Upper lobe of left lung (tissue), 6 donors: ENCODE measurements around the gene LOC101059915.

Experiments used
- ATAC-seq, 2 donors: fragments of 200-7000 bp; cut with Tn5 transposase; one replicate each; pipeline ENCODE4 v1.9.1; 2022; ENCODE audit warnings: mild to moderate bottlenecking in 2 of 2, moderate library complexity in 2 of 2; ENCODE audit not compliant: low FRiP score in 2 of 2
- DNase-seq, 2 donors: peaks; one replicate each; pipeline ENCODE4 v3.0.0-alpha.2; 2019 to 2020
- H3K27ac ChIP-seq, 4 donors: fragments of 200-600 bp; sonication (generic); one replicate each; pipeline ENCODE4 v1.5.1; 2016 to 2019
- H3K27me3 ChIP-seq, 4 donors: fragments of 200-600 bp; sonication (generic); one replicate each; pipeline ENCODE4 v1.5.1; 2017 to 2019
- H3K36me3 ChIP-seq, 4 donors: fragments of 200-600 bp; sonication (generic); one replicate each; pipeline ENCODE4 v1.5.1; 2016 to 2019
- H3K4me1 ChIP-seq, 4 donors: fragments of 200-600 bp; sonication (generic); one replicate each; pipeline ENCODE4 v1.5.1; 2018 to 2019
- H3K4me3 ChIP-seq, 4 donors: fragments of 200-600 bp; sonication (generic); one replicate each; pipeline ENCODE4 v1.5.1; 2017 to 2019; ENCODE audit warnings: mild to moderate bottlenecking in 2 of 4, moderate library complexity in 1 of 4
- H3K9me3 ChIP-seq, 4 donors: fragments of 200-600 bp; sonication (generic); one replicate each; pipeline ENCODE4 v1.5.1; 2018 to 2019
- CTCF ChIP-seq, 6 experiments: fragments of 450-650 bp in 4 of 6; fragments of 200-600 bp in 2 of 6; sonication (generic) in 2 of 6; IDR thresholded peaks; one replicate each; pipeline ENCODE4 v1.5.1; 2016 to 2019; ENCODE audit warnings: antibody characterized with exemption in 6 of 6
- EP300 ChIP-seq, 4 donors: sonication (generic); formaldehyde crosslinking; IDR thresholded peaks; one replicate each; pipeline ENCODE4 v1.5.1; 2017; ENCODE audit warnings: antibody characterized with exemption in 4 of 4, control low read depth in 2 of 4
- POLR2A ChIP-seq, 4 donors: fragments of 450-650 bp; IDR thresholded peaks; one replicate each; pipeline ENCODE4 v1.5.1; 2016 to 2017; ENCODE audit warnings: antibody characterized with exemption in 4 of 4, mild to moderate bottlenecking in 2 of 4
- POLR2AphosphoS5 ChIP-seq, 2 donors: sonication (generic); formaldehyde crosslinking; IDR thresholded peaks; one replicate each; pipeline ENCODE4 v1.5.1; 2017; ENCODE audit warnings: antibody characterized with exemption in 2 of 2
- WGBS, 2 donors: methylation state at CpG; one replicate each; pipeline ENCODE4 v1.1.5; 2017 to 2018; 5-methylcytosine and 5-hydroxymethylcytosine counted together
- donor health status: DM: no; HTN: no; CAD: no; lungs with moderate emphysema.
- donor health status: DM: no; HTN: yes; CAD: no; lungs with severe emphysema.

Gene LOC101059915

GRCh38 chrX:71650333-71650969 lies 16.9 kb upstream of the LOC101059915 start:
- Histone ChIP-seq H3K4me3 (no peak overlapping the region), H3K27me3 (no peaks in the 10 kb centered on the region), H3K9me3 (no peaks in the 10 kb centered on the region), H3K36me3 (no peaks in the 10 kb centered on the region), H3K27ac (no peak overlapping the region), H3K4me1 (no peaks in the 10 kb centered on the region)
- no peak for DNase-seq
- 55% methylated on average over 4 of the region's 4 CpGs; no CpG with 5 or more reads in 1 of the 2 donors for WGBS, 2 donors
- TF ChIP-seq CTCF (IDR thresholded peaks at IDR 0.05) (peak in 3 of 6 experiments; percentile 15 to 22 (median 21)), EP300 (IDR thresholded peaks at IDR 0.05) (no peak), POLR2AphosphoS5 (IDR thresholded peaks at IDR 0.05) (no peak)
- peak in 1 of 2 donors; percentile 72 for ATAC-seq

GRCh38 chrX:71652405-71652804 lies 14.9 kb upstream of the LOC101059915 start:
- ATAC-seq: peak; percentile 69 to 85
- TF ChIP-seq CTCF (IDR thresholded peaks at IDR 0.05) (peak in 5 of 6 experiments; percentile 40 to 53 (median 40)), POLR2A (IDR thresholded peaks at IDR 0.05) (no peak), POLR2AphosphoS5 (IDR thresholded peaks at IDR 0.05) (no peak), EP300 (IDR thresholded peaks at IDR 0.05) (no peak)
- Histone ChIP-seq H3K27me3 (no peaks in the 10 kb centered on the region), H3K4me3 (no peak overlapping the region), H3K36me3 (no peaks in the 10 kb centered on the region), H3K27ac (no peak overlapping the region), H3K9me3 (no peaks in the 10 kb centered on the region), H3K4me1 (no peaks in the 10 kb centered on the region)
- peak in 1 of 2 donors; percentile 39 for DNase-seq
- WGBS, 2 donors: 31 to 33% methylated on average over 2 of the region's 2 CpGs

GRCh38 chrX:71653344-71653743 lies 14.0 kb upstream of the LOC101059915 start:
- WGBS, 2 donors: 92 to 100% methylated on average over 1 to 2 of the region's 2 CpGs
- Histone ChIP-seq H3K4me3 (no peak overlapping the region), H3K27ac (no peak overlapping the region), H3K4me1 (no peaks in the 10 kb centered on the region), H3K36me3 (no peaks in the 10 kb centered on the region), H3K9me3 (no peaks in the 10 kb centered on the region), H3K27me3 (no peaks in the 10 kb centered on the region)
- no peak for DNase-seq
- ATAC-seq: no peak
- TF ChIP-seq CTCF (IDR thresholded peaks at IDR 0.05): no peak
- TF ChIP-seq POLR2A (IDR thresholded peaks at IDR 0.05): no peak
- no peak for TF ChIP-seq EP300 (IDR thresholded peaks at IDR 0.05)
- no peak for TF ChIP-seq POLR2AphosphoS5 (IDR thresholded peaks at IDR 0.05)

- 70 to 87% methylated on average over 4 of the region's 4 CpGs for WGBS, 2 donors
- Histone ChIP-seq H3K36me3 (no peaks in the 10 kb centered on the region), H3K4me3 (no peak overlapping the region), H3K9me3 (no peaks in the 10 kb centered on the region), H3K27ac (no peak overlapping the region), H3K4me1 (no peaks in the 10 kb centered on the region), H3K27me3 (no peaks in the 10 kb centered on the region)
- DNase-seq (no peak), ATAC-seq (no peak)
- TF ChIP-seq EP300 (IDR thresholded peaks at IDR 0.05) (no peak), CTCF (IDR thresholded peaks at IDR 0.05) (no peak), POLR2A (IDR thresholded peaks at IDR 0.05) (no peak), POLR2AphosphoS5 (IDR thresholded peaks at IDR 0.05) (no peak)
Measured at GRCh38 chrX:71657267-71657666, 10.1 kb upstream of the LOC101059915 start.

GRCh38 chrX:71659342-71659741 lies 8.0 kb upstream of the LOC101059915 start:
- WGBS, 2 donors: 64 to 69% methylated on average over 3 of the region's 3 CpGs
- no peak for DNase-seq
- Histone ChIP-seq H3K9me3 (no peaks in the 10 kb centered on the region), H3K27me3 (no peaks in the 10 kb centered on the region), H3K36me3 (no peaks in the 10 kb centered on the region), H3K4me3 (no peak overlapping the region), H3K27ac (no peak overlapping the region), H3K4me1 (no peaks in the 10 kb centered on the region)
- TF ChIP-seq POLR2AphosphoS5 (IDR thresholded peaks at IDR 0.05) (no peak), CTCF (IDR thresholded peaks at IDR 0.05) (no peak), POLR2A (IDR thresholded peaks at IDR 0.05) (no peak), EP300 (IDR thresholded peaks at IDR 0.05) (no peak)
- no peak for ATAC-seq
